K562 (cell line): Measurements from ENCODE around the gene DGKA. TPM values are rescaled to one million over a fixed set of nuclear protein-coding genes. Genes with fewer than 3 reads are reported as not detected.

Source experiments
- CBX3 ChIP-seq, 2 experiments: IDR thresholded peaks; 1 replicate in 1 of 2; 2 replicates in 1 of 2; pipeline ENCODE4 v1.6.1; 2012; ENCODE audit warnings: inconsistent platforms in 2 of 2, low read length in 2 of 2, borderline replicate concordance in 1 of 2, control low read depth in 1 of 2
- DDX20 ChIP-seq: fragments of 450-650 bp; IDR thresholded peaks from 2 replicates; pipeline ENCODE4 v1.6.1; 2016; ENCODE audit warnings: missing genetic modification characterization, low read depth, mild to moderate bottlenecking, missing compliant biosample characterization, moderate library complexity
- ILK ChIP-seq: fragments of 450-650 bp; IDR thresholded peaks from 2 replicates; pipeline ENCODE4 v1.6.1; 2016; ENCODE audit warnings: missing genetic modification characterization, low read depth, mild to moderate bottlenecking, missing compliant biosample characterization, moderate library complexity, borderline replicate concordance
- KLF6 ChIP-seq: fragments of 250-450 bp; sonication (Bioruptor Pico); IDR thresholded peaks from 2 replicates; pipeline ENCODE4 v1.4.0; 2020; ENCODE audit warnings: mild to moderate bottlenecking, moderate library complexity, borderline replicate concordance
- MCM5 ChIP-seq: fragments of 450-650 bp; IDR thresholded peaks from 2 replicates; pipeline ENCODE4 v1.6.1; 2016; ENCODE audit warnings: low read depth
- NCOA2 ChIP-seq, 2 experiments: fragments of 450-650 bp; IDR thresholded peaks; 2 replicates each; pipeline ENCODE4 v1.6.1; 2018; ENCODE audit warnings: mild to moderate bottlenecking in 2 of 2, moderate library complexity in 1 of 2; ENCODE audit not compliant: partially characterized antibody in 2 of 2
- NELFE ChIP-seq: IDR thresholded peaks from 2 replicates; pipeline ENCODE4 v1.6.1; 2011; ENCODE audit warnings: mild to moderate bottlenecking; ENCODE audit not compliant: insufficient read depth, insufficient read length
- NFE2L1 ChIP-seq: fragments of 450-650 bp; IDR thresholded peaks from 2 replicates; pipeline ENCODE4 v1.6.1; 2016; ENCODE audit warnings: missing genetic modification characterization, low read depth, mild to moderate bottlenecking, missing compliant biosample characterization, moderate library complexity, borderline replicate concordance
- POLR3A ChIP-seq: IDR thresholded peaks from 2 replicates; pipeline ENCODE4 v1.6.1; 2011; ENCODE audit warnings: borderline replicate concordance, mild to moderate bottlenecking, moderate library complexity; ENCODE audit not compliant: insufficient read length, insufficient read depth; ENCODE audit errors: extremely low read depth
- RCOR1 ChIP-seq, 2 experiments: IDR thresholded peaks; 2 replicates each; pipeline ENCODE4 v1.6.1; 2012; ENCODE audit warnings: low read depth in 2 of 2, low read length in 2 of 2, borderline replicate concordance in 1 of 2, improper control_type of control experiment in 1 of 2
- SPI1 ChIP-seq: IDR thresholded peaks from 2 replicates; pipeline ENCODE4 v1.6.1; 2011; ENCODE audit warnings: low read depth, low read length, control low read depth, borderline replicate concordance
- TCF7L2 ChIP-seq: fragments of 150-350 bp; IDR thresholded peaks from 2 replicates; pipeline ENCODE4 v1.6.1; 2016; ENCODE audit warnings: low read depth, mild to moderate bottlenecking, low read length, moderate library complexity
- TFAM ChIP-seq: fragments of 250-450 bp; sonication (Bioruptor Pico); conservative IDR thresholded peaks from 2 replicates; pipeline ENCODE4 v1.5.0; 2021; ENCODE audit warnings: mild to moderate bottlenecking, moderate library complexity
- THRAP3 ChIP-seq: fragments of 450-650 bp; IDR thresholded peaks from 2 replicates; pipeline ENCODE4 v1.6.1; 2016; ENCODE audit warnings: mild to moderate bottlenecking, inconsistent platforms, borderline replicate concordance
- ZNF124 ChIP-seq: sonication (generic); formaldehyde crosslinking; IDR thresholded peaks from 2 replicates; pipeline ENCODE4 v1.8.1; 2022; ENCODE audit warnings: missing genetic modification reagents
- ZNF134 ChIP-seq: fragments of 250-450 bp; sonication (Bioruptor Pico); conservative IDR thresholded peaks from 2 replicates; pipeline ENCODE4 v1.4.0; 2020
- ZNF174 ChIP-seq: fragments of 250-450 bp; sonication (Bioruptor Pico); IDR thresholded peaks from 2 replicates; pipeline ENCODE4 v1.4.0; 2020; ENCODE audit warnings: mild to moderate bottlenecking
- ZNF77 ChIP-seq: fragments of 250-450 bp; sonication (Bioruptor Pico); IDR thresholded peaks from 2 replicates; pipeline ENCODE4 v1.5.0; 2020
- polyA plus RNA-seq, 8 experiments: library from polyadenylated mRNA; depleted of rRNA in 4 of 8; stranded (reverse) in 5 of 8; unstranded in 3 of 8; fragments of >200 nt; fragmentation: Nextera tagmentation in 2 of 8; fragmentation: Illumina TruSeq in 1 of 8; extraction: Ambion mirVana in 2 of 8; extraction: Trizol in 1 of 8; gene quantifications; 2 replicates each; pipeline versions ENCODE4 v1.2.1 to v1.2.3, GENCODE V29; 2011 to 2014; ENCODE audit warnings: inconsistent platforms in 1 of 8, missing spikeins in 1 of 8
- total RNA-seq, 7 experiments: library from RNA; depleted of rRNA in 6 of 7; stranded (reverse); fragments of >200 nt in 6 of 7; fragmentation: Illumina TruSeq in 2 of 7; extraction: Trizol in 2 of 7; gene quantifications; 2 replicates each; pipeline versions ENCODE4 v1.2.1 to v1.2.3, GENCODE V29; 2011 to 2021; ENCODE audit warnings: low replicate concordance in 1 of 7
- TF ChIP-seq, protein P1 (sequence below): fragments of 450-650 bp; IDR thresholded peaks from 2 replicates; pipeline ENCODE4 v1.6.1; 2016; ENCODE audit warnings: low read depth, mild to moderate bottlenecking, moderate library complexity
- TF ChIP-seq, protein P2 (sequence below): fragments of 250-450 bp; sonication (Bioruptor Pico); IDR thresholded peaks from 2 replicates; pipeline ENCODE4 v1.8.0; 2021; ENCODE audit warnings: mild to moderate bottlenecking, moderate library complexity
- TF ChIP-seq, protein P3 (sequence below): fragments of 250-450 bp; sonication (Bioruptor Pico); IDR thresholded peaks from 2 replicates; pipeline ENCODE4 v1.8.0; 2022; ENCODE audit warnings: moderate library complexity, mild to moderate bottlenecking, inconsistent platforms
- TF ChIP-seq, protein P4 (sequence below), 2 experiments: IDR thresholded peaks; 2 replicates each; pipeline ENCODE4 v1.6.1; 2012; ENCODE audit warnings: improper control_type of control experiment in 2 of 2, low read depth in 2 of 2, low read length in 2 of 2, borderline replicate concordance in 1 of 2

The DGKA gene
- total and polyA plus RNA-seq, 9 of the 15 experiments (the other 6 are each of a cell fraction or from before 2014, with no cell fraction given) = 3.4 to 12.4 (median 6.2) TPM

DNA sequence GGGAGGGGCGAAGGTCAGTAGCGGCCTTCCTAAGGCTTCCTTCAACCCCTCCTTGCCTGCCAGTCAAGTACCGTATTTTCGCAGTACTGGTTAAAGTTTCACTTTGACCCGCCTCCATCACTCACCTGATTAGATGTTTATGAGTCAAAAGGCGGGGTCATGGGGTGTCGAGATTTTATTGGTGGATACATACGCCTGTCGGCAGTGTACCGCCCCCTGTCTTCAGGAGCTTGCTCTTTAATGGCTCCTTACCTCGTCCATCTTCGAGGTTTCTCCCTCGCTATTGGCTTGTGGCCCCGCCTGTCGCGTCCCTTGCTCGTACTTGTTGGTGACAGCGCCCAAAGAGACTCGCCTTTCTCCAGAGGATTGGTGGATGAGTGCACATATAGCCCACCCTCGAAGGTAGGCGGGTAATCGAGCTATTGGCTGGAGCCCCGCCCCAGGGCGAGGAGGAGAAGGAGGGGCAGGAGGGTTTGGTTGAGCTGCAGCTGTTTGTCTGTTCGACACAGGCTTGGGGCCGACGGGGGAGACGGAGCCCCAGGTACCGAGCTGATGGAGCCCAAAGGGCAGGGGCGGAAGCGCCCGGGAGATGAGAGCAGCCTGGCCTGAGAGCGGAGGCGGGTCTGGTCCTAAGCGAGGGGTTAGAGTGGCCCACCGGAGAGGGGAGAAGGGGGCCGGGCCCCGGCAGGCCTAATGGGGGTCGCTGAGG is 42.8 kb downstream of the DGKA start, which contains the start of gene RAB5B (continued):
- no peak for TF ChIP-seq NELFE
- no peak for TF ChIP-seq ZNF134 (CRISPR knock-in tag)
- TF ChIP-seq ZNF174 (CRISPR knock-in tag) = no peak
- TF ChIP-seq ILK (tag) = no peak
- no peak for TF ChIP-seq TCF7L2
- no peak for TF ChIP-seq NCOA2 (IDR thresholded peaks at IDR 0.05; ENCODE audit: partially characterized antibody in 2 of 2)
- TF ChIP-seq ZNF124 (CRISPR knock-in tag) = no peak
- no peak for TF ChIP-seq DDX20 (tag)
- TF ChIP-seq POLR3A = no peak
- no peak for TF ChIP-seq THRAP3
- TF ChIP-seq, protein P1, sequence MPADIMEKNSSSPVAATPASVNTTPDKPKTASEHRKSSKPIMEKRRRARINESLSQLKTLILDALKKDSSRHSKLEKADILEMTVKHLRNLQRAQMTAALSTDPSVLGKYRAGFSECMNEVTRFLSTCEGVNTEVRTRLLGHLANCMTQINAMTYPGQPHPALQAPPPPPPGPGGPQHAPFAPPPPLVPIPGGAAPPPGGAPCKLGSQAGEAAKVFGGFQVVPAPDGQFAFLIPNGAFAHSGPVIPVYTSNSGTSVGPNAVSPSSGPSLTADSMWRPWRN = no peak
- TF ChIP-seq TFAM = no peak
- TF ChIP-seq SPI1 = no peak
- peak in 1 of 2 experiments; percentile 39; a peak in 1 of 3 replicates for TF ChIP-seq CBX3 (IDR thresholded peaks at IDR 0.05; ENCODE audit: borderline replicate concordance in 1 of 2, low read length in 2 of 2)
- TF ChIP-seq MCM5 = no peak
- peak; percentile 28; the same call in 1 of the 2 replicates for TF ChIP-seq KLF6
- TF ChIP-seq, protein P2, sequence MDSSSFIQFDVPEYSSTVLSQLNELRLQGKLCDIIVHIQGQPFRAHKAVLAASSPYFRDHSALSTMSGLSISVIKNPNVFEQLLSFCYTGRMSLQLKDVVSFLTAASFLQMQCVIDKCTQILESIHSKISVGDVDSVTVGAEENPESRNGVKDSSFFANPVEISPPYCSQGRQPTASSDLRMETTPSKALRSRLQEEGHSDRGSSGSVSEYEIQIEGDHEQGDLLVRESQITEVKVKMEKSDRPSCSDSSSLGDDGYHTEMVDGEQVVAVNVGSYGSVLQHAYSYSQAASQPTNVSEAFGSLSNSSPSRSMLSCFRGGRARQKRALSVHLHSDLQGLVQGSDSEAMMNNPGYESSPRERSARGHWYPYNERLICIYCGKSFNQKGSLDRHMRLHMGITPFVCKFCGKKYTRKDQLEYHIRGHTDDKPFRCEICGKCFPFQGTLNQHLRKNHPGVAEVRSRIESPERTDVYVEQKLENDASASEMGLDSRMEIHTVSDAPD (CRISPR knock-in tag) = no peak
- no peak for TF ChIP-seq ZNF77
- TF ChIP-seq NFE2L1 (tag) = no peak
- TF ChIP-seq, protein P3, sequence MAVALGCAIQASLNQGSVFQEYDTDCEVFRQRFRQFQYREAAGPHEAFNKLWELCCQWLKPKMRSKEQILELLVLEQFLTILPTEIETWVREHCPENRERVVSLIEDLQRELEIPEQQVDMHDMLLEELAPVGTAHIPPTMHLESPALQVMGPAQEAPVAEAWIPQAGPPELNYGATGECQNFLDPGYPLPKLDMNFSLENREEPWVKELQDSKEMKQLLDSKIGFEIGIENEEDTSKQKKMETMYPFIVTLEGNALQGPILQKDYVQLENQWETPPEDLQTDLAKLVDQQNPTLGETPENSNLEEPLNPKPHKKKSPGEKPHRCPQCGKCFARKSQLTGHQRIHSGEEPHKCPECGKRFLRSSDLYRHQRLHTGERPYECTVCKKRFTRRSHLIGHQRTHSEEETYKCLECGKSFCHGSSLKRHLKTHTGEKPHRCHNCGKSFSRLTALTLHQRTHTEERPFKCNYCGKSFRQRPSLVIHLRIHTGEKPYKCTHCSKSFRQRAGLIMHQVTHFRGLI = no peak
- TF ChIP-seq, protein P4, sequence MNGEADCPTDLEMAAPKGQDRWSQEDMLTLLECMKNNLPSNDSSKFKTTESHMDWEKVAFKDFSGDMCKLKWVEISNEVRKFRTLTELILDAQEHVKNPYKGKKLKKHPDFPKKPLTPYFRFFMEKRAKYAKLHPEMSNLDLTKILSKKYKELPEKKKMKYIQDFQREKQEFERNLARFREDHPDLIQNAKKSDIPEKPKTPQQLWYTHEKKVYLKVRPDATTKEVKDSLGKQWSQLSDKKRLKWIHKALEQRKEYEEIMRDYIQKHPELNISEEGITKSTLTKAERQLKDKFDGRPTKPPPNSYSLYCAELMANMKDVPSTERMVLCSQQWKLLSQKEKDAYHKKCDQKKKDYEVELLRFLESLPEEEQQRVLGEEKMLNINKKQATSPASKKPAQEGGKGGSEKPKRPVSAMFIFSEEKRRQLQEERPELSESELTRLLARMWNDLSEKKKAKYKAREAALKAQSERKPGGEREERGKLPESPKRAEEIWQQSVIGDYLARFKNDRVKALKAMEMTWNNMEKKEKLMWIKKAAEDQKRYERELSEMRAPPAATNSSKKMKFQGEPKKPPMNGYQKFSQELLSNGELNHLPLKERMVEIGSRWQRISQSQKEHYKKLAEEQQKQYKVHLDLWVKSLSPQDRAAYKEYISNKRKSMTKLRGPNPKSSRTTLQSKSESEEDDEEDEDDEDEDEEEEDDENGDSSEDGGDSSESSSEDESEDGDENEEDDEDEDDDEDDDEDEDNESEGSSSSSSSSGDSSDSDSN (IDR thresholded peaks at IDR 0.05; ENCODE audit: borderline replicate concordance in 1 of 2, low read depth in 2 of 2, low read length in 2 of 2) = 0 out of 4 replicates have a peak, but pooled peaks of 1 of the 2 experiments have one; percentile 26
- TF ChIP-seq RCOR1 (IDR thresholded peaks at IDR 0.05; ENCODE audit: borderline replicate concordance in 1 of 2, low read depth in 2 of 2, low read length in 2 of 2) = peak in 1 of 2 experiments; percentile 41; a peak in 1 of 4 replicates
